Mesodermal cell (in vitro differentiated cells): Measurements from ENCODE around the gene SHMT1.
"Not testable (repeated sequence)": the region's sequence is repeated elsewhere in the genome, so short reads cannot be mapped to it uniquely, and the experiment has no call there.

Experiments
- H3K27ac ChIP-seq: 2 replicates; pipeline ENCODE4 v1.7.0; 2013; ENCODE audit warnings: mild to moderate bottlenecking, low read depth, low read length, moderate library complexity; ENCODE audit not compliant: severe bottlenecking
- H3K36me3 ChIP-seq: 2 replicates; pipeline ENCODE4 v1.7.1; 2013; ENCODE audit warnings: mild to moderate bottlenecking, low read length, moderate library complexity; ENCODE audit not compliant: control insufficient read depth, insufficient read depth
- H3K4me1 ChIP-seq: one replicate; pipeline ENCODE4 v1.7.1; 2013; ENCODE audit warnings: mild to moderate bottlenecking, low read length; ENCODE audit not compliant: insufficient read depth, control insufficient read depth, poor library complexity, severe bottlenecking
- H3K4me3 ChIP-seq: 2 replicates; pipeline ENCODE4 v1.7.0; 2013; ENCODE audit warnings: low read length, control low read depth, mild to moderate bottlenecking; ENCODE audit not compliant: insufficient read depth, poor library complexity, severe bottlenecking; ENCODE audit errors: extremely low read depth
- H3K9me3 ChIP-seq: 2 replicates; pipeline ENCODE4 v1.7.1; 2013; ENCODE audit warnings: mild to moderate bottlenecking, low read length, moderate library complexity; ENCODE audit not compliant: control insufficient read depth
- WGBS, 2 experiments: methylation state at CpG; one replicate each; pipeline ENCODE4 v1.1.5; 2013; ENCODE audit warnings: missing lambda C conversion rate in 2 of 2; ENCODE audit not compliant: insufficient coverage in 2 of 2; 5-methylcytosine and 5-hydroxymethylcytosine counted together

SHMT1 gene

GRCh38 chr17:18388266-18388665 is 24.9 kb upstream of the SHMT1 start:
- H3K27ac ChIP-seq, H3K4me3 ChIP-seq, H3K9me3 ChIP-seq, H3K36me3 ChIP-seq, H3K4me1 ChIP-seq: not testable (repeated sequence)
- WGBS, 2 experiments: 88 to 97% methylated on average over 2 to 4 of the region's 4 CpGs

- H3K4me3 ChIP-seq, H3K27ac ChIP-seq, H3K36me3 ChIP-seq, H3K9me3 ChIP-seq, H3K4me1 ChIP-seq: not testable (repeated sequence)
- WGBS, 2 experiments: 93 to 100% methylated on average over 2 to 3 of the region's 5 CpGs
Observed at GRCh38 chr17:18387583-18387982, 24.2 kb upstream of the SHMT1 start.

GRCh38 chr17:18384271-18384670 is 20.9 kb upstream of the SHMT1 start:
- H3K36me3 ChIP-seq, H3K4me3 ChIP-seq: not testable (repeated sequence)
- WGBS, 2 experiments: 80 to 90% methylated on average over 2 of the region's 7 CpGs

GRCh38 chr17:18383079-18383481 is 19.7 kb upstream of the SHMT1 start:
- H3K9me3 ChIP-seq, H3K4me3 ChIP-seq, H3K27ac ChIP-seq, H3K36me3 ChIP-seq, H3K4me1 ChIP-seq: not testable (repeated sequence)
- 91 to 92% methylated on average over 10 to 32 of the region's 36 CpGs for WGBS, 2 experiments

More at GRCh38 chr17:18384271-18384670, 20.9 kb upstream of the SHMT1 start:
- not testable (repeated sequence) for H3K4me1 ChIP-seq, H3K27ac ChIP-seq, H3K9me3 ChIP-seq

GRCh38 chr17:18382441-18383078 is 19.2 kb upstream of the SHMT1 start:
- Histone ChIP-seq H3K36me3 (no peaks in the 10 kb centered on the region), H3K9me3 (no peaks in the 10 kb centered on the region), H3K27ac (no peak overlapping the region), H3K4me3 (no peak overlapping the region), H3K4me1 (no peaks in the 10 kb centered on the region)
- WGBS, 2 experiments: 88 to 94% methylated on average over 22 to 33 of the region's 36 CpGs

GRCh38 chr17:18381953-18382245 is 18.5 kb upstream of the SHMT1 start:
- Histone ChIP-seq H3K27ac (no peak overlapping the region), H3K4me1 (no peaks in the 10 kb centered on the region), H3K9me3 (no peaks in the 10 kb centered on the region), H3K4me3 (no peak overlapping the region), H3K36me3 (no peaks in the 10 kb centered on the region)
- WGBS, 2 experiments: 87 to 93% methylated on average over 3 of the region's 3 CpGs

- Histone ChIP-seq H3K9me3 (no peaks in the 10 kb centered on the region), H3K36me3 (no peaks in the 10 kb centered on the region), H3K4me3 (no peak overlapping the region), H3K4me1 (no peaks in the 10 kb centered on the region), H3K27ac (no peak overlapping the region)
- WGBS, 2 experiments: 91% methylated on average over 21 to 23 of the region's 23 CpGs
Observed at GRCh38 chr17:18381158-18381952, 18.0 kb upstream of the SHMT1 start.

GRCh38 chr17:18380471-18381157 is 17.3 kb upstream of the SHMT1 start:
- no peak overlapping the region for H3K27ac ChIP-seq
- H3K4me3 ChIP-seq: no peak overlapping the region
- H3K9me3 ChIP-seq: no peaks in the 10 kb centered on the region
- 89 to 93% methylated on average over 7 to 13 of the region's 15 CpGs for WGBS, 2 experiments
- no peaks in the 10 kb centered on the region for H3K4me1 ChIP-seq
- no peaks in the 10 kb centered on the region for H3K36me3 ChIP-seq

- Histone ChIP-seq H3K27ac (no peak overlapping the region), H3K4me1 (no peaks in the 10 kb centered on the region), H3K4me3 (no peak overlapping the region), H3K9me3 (no peaks in the 10 kb centered on the region), H3K36me3 (no peaks in the 10 kb centered on the region)
- 96 to 97% methylated on average over 6 to 13 of the region's 16 CpGs for WGBS, 2 experiments
Observed at GRCh38 chr17:18379246-18380146, 16.1 kb upstream of the SHMT1 start.

GRCh38 chr17:18378614-18379013 is 15.3 kb upstream of the SHMT1 start:
- H3K27ac ChIP-seq, H3K9me3 ChIP-seq, H3K4me3 ChIP-seq, H3K4me1 ChIP-seq, H3K36me3 ChIP-seq: not testable (repeated sequence)
- WGBS, 2 experiments: 83 to 100% methylated on average over 1 of the region's 5 CpGs
